HG03139 (cell line): ENCODE results near the gene CACUL1.
"Not testable (repeated sequence)": the region's sequence is repeated elsewhere in the genome, so short reads cannot be mapped to it uniquely, and the experiment has no call there.

Source experiments
- ATAC-seq: cut with Tn5 transposase; IDR thresholded peaks from one replicate; pipeline ENCODE4 v1.9.1; 2021; ENCODE audit not compliant: unreplicated experiment

Gene CACUL1

DNA sequence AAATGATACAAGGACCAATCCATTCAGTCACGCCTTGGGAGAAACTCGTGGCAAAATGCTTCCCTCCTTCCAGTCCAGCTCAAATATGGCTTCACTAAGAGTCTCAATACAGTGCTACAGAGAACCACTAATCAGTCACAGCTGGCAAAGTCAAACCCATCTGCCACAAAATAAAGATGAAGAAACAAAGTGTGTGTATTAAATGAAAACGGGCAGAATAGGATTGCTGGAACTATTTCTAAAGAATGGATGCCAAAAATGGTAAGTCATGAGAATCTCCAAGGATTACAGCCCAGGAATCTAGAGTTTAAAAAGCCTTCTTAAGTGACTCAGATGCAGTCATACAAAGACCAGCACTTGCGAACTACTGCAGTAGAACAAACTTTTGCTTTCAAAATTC lies 61.9 kb downstream of the CACUL1 start:
- ATAC-seq = no peak

- ATAC-seq = no peak
These were observed 65.5 kb downstream of the CACUL1 start for GRCh38 chr10:118689070-118689858.

DNA sequence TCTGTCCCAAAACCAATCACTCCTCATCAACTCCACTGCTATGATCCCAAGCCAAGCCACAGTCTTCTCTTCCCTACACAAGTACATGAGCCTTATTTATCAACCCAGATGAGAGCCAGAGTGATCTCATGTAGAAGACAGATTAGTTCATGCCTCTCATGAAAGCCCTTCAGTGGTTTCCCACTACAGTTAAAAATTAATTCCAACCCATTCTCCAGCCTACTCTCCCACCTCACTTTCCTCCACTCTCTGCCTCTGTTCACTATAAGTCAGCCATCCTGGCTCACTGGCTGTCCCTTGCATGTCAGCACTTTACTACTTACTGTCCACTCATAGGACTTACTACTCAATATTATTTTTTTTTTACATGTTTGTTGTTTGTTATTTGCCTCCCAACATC lies 67.3 kb downstream of the CACUL1 start:
- ATAC-seq = no peak

GRCh38 chr10:118682533-118682932 lies 72.2 kb downstream of the CACUL1 start:
- ATAC-seq = no peak

- ATAC-seq = no peak
These were observed 74.6 kb downstream of the CACUL1 start for GRCh38 chr10:118680197-118680596.

GRCh38 chr10:118674226-118674919 lies 80.4 kb downstream of the CACUL1 start:
- ATAC-seq = no peak

DNA sequence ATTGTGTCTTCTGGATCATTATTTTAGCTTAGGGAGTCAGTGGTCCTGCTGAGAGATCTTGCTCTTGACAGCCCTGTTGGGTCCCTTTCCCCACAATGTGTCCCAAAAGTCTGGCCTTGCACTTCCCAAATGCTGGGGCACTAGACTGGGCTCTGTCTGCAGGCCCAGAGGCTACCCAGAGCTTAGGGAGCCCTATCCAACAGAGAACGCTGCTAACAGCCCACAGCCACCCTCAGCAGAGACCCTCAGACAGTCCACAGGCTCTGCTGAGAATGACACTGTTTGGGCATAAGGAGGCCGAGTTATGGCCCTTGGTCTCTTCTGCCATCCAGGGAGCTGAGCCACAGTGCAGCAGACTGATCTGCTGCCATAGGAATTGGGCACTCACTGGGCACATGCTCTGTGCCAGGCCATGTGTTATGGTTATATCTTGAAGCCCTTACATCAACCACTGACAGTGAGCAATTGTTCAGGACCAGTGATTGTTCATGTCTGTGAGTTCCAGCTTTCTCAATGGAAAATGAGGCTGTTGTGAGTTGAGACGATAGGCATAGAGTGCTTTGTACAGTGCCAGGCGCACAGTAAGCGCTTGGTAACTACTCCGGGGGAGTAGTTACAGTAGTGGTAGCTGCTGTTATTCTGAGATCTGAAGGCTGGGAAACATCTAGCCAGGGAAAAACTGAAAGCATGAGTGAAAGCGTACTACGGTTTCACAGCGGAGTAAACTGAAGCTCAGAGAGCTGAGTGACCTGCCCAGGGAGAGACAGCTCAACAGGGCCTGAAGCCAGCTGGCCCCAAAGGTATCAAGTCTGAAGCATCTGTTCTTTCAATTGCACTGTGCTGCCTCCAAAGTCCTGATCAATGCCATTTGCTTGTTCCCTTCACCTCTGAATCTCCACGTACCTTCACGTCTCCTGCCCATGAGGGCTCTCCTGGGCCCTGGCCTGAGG lies 81.7 kb downstream of the CACUL1 start:
- no peak for ATAC-seq

DNA sequence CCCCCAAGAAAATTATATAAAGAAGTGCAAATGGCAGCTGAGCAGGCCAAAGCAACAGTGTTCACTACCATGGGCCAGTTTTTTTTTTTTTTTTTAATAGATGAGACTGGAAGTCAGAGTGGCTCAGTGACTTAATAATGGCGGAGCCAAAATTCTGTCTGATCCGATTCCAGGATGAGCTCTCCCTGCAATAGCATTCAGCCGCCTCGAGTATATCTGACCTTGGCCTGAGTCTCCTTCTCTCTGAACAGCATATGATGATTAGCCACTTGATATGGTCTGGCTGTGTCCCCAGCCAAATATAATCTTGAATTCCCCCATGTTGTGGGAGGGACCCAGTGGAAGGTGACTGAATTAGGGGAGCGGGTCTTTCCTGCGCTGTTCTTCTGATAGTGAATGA lies 82.6 kb downstream of the CACUL1 start:
- no peak for ATAC-seq

- not testable (repeated sequence) for ATAC-seq
These were observed 83.5 kb downstream of the CACUL1 start for GRCh38 chr10:118671221-118671620.

DNA sequence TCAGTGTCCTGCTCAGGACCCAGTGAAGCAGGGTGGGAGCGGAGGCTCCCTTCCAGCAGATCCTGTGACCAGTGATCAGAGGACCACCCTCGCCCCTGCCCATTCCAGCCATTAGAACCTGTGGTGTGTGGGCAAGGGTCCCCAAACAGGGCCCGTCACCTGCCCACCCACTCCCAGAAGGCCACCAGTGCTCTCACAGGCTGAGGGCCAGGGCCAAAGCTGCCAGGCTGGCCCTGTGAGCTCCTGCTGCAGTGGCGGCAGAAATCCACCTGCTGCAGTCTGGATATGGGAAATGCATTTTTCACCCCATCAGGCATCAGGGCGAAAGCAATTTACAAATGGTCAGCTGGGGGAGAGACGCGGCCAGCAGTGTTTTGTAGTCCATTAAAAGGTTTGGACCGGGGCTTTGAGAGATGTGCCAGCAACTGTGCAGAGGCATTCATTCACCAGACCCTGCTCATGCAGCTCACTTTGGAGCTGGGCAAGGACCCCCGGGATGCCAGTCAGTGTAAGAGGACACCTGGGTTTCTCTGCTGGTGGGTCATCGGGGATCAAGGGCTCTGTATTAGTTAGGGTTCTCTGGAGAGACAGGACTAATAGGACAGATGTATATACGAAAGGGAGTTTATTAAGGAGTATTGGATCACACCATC lies 84.2 kb downstream of the CACUL1 start:
- ATAC-seq = no peak

- no peak for ATAC-seq
These were observed 84.9 kb downstream of the CACUL1 start for GRCh38 chr10:118669835-118670234.

GRCh38 chr10:118669020-118669791 lies 85.6 kb downstream of the CACUL1 start:
- no peak for ATAC-seq

DNA sequence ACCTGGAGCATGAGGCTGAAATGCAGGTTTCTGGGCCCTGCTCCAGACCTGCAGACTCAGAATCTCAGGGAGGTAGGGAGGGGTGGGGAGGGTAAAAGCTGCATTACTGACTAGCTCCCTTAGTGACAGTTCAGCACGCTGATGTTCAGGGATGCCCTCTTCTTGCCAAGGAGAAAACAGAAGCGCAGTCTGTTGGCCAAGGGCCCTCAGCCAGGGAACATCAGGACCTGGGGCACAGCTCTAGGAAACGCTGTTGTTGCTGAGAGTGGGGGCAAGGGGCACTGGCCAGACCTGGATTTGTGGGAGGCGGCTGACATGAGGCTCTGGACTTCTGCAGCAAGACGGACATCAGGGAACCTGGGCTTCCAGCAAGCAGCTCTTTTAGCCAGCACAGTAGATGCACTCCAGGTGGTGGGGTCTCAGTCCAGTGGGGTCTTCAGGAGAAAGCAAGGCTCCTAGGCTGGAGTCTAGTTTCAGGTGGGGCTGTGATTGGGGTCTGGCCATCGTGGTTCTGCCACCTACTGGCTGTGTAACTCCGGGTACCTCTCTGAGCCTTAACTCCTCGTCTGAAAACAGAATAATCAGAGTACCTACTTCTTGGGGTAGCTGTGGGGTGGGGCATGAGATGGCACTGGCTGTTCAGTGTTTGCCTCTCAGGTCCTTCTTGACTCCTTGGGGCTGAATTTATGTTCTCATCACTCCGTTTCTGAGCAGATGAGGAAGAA lies 86.4 kb downstream of the CACUL1 start:
- ATAC-seq = no peak

DNA sequence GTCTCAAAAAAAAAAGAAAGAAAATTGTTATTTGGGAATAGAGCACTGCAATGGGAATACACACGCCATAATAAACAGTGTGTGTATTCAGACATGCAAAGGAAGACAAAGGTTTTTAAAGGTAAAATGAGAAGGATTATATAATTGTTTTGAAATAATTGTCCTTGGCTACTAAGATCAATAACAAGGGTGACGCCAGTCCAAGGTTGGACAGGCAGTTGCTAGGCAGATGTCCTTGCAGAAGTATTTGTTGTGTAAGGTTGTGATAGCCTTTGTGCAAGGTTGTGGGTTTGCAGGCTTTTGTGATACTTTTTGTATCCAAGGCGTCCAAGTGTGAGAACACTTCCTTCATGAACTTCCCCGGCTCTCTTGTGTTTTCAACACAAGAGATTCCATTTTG lies 87.0 kb downstream of the CACUL1 start:
- no peak for ATAC-seq

GRCh38 chr10:118666350-118666749 lies 88.4 kb downstream of the CACUL1 start:
- ATAC-seq = no peak

- no peak for ATAC-seq
These were observed 90.4 kb downstream of the CACUL1 start for GRCh38 chr10:118664321-118664720.

DNA sequence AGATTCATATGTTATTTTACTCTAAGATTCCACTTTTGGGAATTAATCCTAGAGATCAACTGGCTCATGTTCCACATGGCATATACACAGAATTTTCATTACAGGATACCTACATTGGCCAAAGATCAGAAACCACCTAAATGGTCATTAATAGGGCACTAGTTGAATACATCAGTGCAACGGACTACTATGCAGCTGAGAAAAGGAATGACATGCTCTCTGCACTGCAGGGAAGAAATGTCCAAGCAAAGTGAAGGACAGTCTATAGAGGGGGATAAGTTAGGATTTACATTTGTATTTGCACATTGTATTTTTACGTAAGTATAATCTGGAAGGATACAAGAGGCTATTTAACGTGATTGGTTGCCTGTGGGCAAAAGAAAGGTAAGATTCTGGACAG lies 91.6 kb downstream of the CACUL1 start:
- ATAC-seq = no peak

DNA sequence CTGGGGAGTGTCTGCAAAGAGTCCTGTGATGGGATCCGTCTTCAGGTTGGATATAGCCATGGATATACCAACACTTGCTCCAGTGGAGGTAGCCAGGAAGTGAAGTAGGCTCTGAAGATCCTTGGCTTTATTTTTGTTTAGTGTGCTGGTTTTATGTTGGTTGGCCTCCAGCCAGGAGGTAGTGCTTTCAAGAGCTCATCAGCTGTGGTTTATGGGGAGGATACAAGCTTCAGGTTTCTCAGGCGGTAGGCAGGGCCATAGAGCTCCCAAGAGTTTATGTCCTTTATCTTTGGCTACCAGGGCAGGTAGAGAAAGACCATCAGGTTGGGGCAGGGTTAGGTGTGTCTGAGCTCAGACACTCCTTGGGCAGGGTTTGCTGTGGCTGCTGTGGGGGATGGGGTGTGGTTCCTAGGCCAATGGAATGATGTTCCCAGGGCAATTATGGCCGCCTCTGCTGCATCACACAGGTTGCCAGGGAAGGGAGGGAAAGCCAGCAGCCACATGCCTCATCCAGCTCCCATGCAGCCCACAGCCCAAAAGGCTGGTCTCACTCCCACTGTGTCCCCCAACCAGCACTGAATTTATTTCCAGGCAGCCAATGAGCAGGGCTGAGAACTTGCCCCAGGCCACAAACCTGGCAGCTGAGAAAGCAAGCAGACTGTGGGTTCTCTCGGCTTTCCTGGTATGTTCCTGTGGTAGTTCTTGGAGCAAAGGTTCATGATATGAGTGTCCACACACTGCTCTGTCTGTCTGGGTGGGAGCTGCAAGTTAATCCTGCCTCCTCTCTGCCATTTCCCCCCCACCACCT lies 92.3 kb downstream of the CACUL1 start:
- no peak for ATAC-seq

GRCh38 chr10:118658762-118659161 lies 96.0 kb downstream of the CACUL1 start:
- ATAC-seq = no peak
